Body of pancreas (tissue), 4 donors: Measurements from ENCODE around the gene RBP5.

Experiments
- POLR2A ChIP-seq, 3 donors: fragments of 450-650 bp; IDR thresholded peaks; one replicate each; pipeline ENCODE4 v1.6.1; 2016; ENCODE audit warnings: antibody characterized with exemption in 3 of 3, mild to moderate bottlenecking in 2 of 3
- TF ChIP-seq, protein P1 (sequence below), 7 experiments: fragments of 450-650 bp in 4 of 7; fragments of 200-600 bp in 3 of 7; sonication (generic) in 3 of 7; IDR thresholded peaks; one replicate each; pipeline ENCODE4 v1.5.1; 2016 to 2019; ENCODE audit warnings: antibody characterized with exemption in 7 of 7

DNA sequence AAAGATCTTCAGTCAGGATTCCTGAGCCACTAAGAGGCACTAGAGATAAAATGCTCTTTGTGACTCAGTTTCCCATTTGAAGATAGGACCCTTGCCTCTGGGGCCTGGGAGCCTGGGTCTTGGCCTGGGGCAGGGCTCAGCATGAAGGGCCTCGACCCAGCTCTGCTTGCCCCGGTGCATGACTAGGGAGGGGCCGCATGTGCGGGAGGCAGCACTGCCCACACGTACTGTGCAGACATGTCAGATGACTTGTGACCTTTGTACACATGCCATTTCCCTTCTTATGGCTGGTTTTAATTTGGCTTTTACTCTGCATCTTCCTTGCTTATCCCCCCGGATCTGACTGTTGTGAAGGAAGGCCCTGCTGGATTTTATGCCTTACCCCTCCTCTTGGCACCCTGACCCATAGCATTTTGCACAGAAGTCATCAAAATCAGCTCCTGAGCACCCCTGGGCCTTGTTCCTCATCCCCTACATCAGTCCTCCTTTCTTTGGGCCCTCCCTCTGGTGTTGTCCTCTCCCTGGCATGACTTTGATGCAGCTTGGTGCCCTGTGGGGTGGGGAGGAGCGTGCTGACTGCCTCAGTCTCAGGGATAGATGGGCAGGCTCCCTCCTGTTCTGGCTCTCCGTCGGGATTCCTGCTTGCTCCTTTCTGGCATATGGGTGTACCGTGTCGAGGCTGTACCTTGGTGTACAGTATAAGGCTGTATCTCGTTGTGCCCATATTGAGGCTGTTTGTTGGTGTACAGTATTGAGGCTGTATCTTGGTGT is 5.9 kb upstream of the RBP5 start:
- TF ChIP-seq, protein P1, sequence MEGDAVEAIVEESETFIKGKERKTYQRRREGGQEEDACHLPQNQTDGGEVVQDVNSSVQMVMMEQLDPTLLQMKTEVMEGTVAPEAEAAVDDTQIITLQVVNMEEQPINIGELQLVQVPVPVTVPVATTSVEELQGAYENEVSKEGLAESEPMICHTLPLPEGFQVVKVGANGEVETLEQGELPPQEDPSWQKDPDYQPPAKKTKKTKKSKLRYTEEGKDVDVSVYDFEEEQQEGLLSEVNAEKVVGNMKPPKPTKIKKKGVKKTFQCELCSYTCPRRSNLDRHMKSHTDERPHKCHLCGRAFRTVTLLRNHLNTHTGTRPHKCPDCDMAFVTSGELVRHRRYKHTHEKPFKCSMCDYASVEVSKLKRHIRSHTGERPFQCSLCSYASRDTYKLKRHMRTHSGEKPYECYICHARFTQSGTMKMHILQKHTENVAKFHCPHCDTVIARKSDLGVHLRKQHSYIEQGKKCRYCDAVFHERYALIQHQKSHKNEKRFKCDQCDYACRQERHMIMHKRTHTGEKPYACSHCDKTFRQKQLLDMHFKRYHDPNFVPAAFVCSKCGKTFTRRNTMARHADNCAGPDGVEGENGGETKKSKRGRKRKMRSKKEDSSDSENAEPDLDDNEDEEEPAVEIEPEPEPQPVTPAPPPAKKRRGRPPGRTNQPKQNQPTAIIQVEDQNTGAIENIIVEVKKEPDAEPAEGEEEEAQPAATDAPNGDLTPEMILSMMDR (IDR thresholded peaks at IDR 0.05): no peak
- TF ChIP-seq POLR2A (IDR thresholded peaks at IDR 0.05): no peak
